Activated T-helper 1 cell treated with anti-CD3 and anti-CD28 coated beads, Interleukin-12 subunit alpha, Interleukin-12 subunit beta, Interleukin-2, Interleukin-4 antibody, amounts not matched to agents 30 ng/mL and 10 ng/mL and 1 ng/mL, durations not matched to agents 14 hours and 24 hours and 36 hours (primary cell): ENCODE data around the gene OR1M1. TPM values are rescaled to one million over a fixed set of nuclear protein-coding genes. Genes with fewer than 3 reads are reported as not detected.
"Not testable (repeated sequence)": the region's sequence is repeated elsewhere in the genome, so short reads cannot be mapped to it uniquely, and the experiment has no call there.

Experiments used
- DNase-seq: peaks from one replicate; pipeline ENCODE4 v3.0.0; 2021; ENCODE audit warnings: low spot score
- H3K27ac Mint-ChIP-seq: one replicate; pipeline ENCODE4 v1.8.0; 2021; ENCODE audit warnings: mild to moderate bottlenecking, mixed read lengths
- H3K27me3 Mint-ChIP-seq: one replicate; pipeline ENCODE4 v1.8.0; 2022; ENCODE audit warnings: mild to moderate bottlenecking, moderate library complexity, mixed read lengths; ENCODE audit not compliant: insufficient read depth
- H3K36me3 Mint-ChIP-seq: one replicate; pipeline ENCODE4 v1.8.0; 2021; ENCODE audit warnings: low read depth, mixed read lengths
- H3K4me1 Mint-ChIP-seq: one replicate; pipeline ENCODE4 v1.8.0; 2021; ENCODE audit warnings: low read depth, mixed read lengths
- H3K4me3 Mint-ChIP-seq: one replicate; pipeline ENCODE4 v1.8.0; 2021; ENCODE audit warnings: mild to moderate bottlenecking, moderate library complexity, mixed read lengths
- H3K9me3 Mint-ChIP-seq: one replicate; pipeline ENCODE4 v1.8.0; 2021; ENCODE audit warnings: mixed read lengths
- intact Hi-C: fragments of 100-400 bp; cut with micrococcal nuclease; formaldehyde crosslinking; loops from one replicate; pipeline ENCODE4 v1.15.1; 2024
- total RNA-seq: library from RNA; stranded (reverse); gene quantifications from 2 replicates; pipeline ENCODE4 v1.2.3, GENCODE V29; 2022

The OR1M1 gene
- total RNA-seq, 1 donor from 2014 or later: not detected

GRCh38 chr19:9057505-9058258 lies 29.2 kb upstream of the OR1M1 start:
- H3K4me3 Mint-ChIP-seq: no peak overlapping the region
- peaks cover 1% of the 10 kb centered on the region for H3K27me3 Mint-ChIP-seq
- H3K4me1 Mint-ChIP-seq: no peaks in the 10 kb centered on the region
- no peak overlapping the region for H3K27ac Mint-ChIP-seq
- no peaks in the 10 kb centered on the region for H3K36me3 Mint-ChIP-seq
- no peak for DNase-seq
- intact Hi-C loops: no loop called here
- H3K9me3 Mint-ChIP-seq: no peaks in the 10 kb centered on the region

GRCh38 chr19:9058905-9059667 lies 27.8 kb upstream of the OR1M1 start:
- intact Hi-C loops: no loop called here
- H3K4me3 Mint-ChIP-seq: no peak overlapping the region
- no peak overlapping the region for H3K27ac Mint-ChIP-seq
- peaks cover 1% of the 10 kb centered on the region for H3K27me3 Mint-ChIP-seq
- H3K4me1 Mint-ChIP-seq: no peaks in the 10 kb centered on the region
- no peaks in the 10 kb centered on the region for H3K9me3 Mint-ChIP-seq
- no peaks in the 10 kb centered on the region for H3K36me3 Mint-ChIP-seq
- no peak for DNase-seq

GRCh38 chr19:9060564-9061340 lies 26.1 kb upstream of the OR1M1 start:
- H3K36me3 Mint-ChIP-seq: no peaks in the 10 kb centered on the region
- no peaks in the 10 kb centered on the region for H3K27me3 Mint-ChIP-seq
- no peak overlapping the region for H3K27ac Mint-ChIP-seq
- H3K4me3 Mint-ChIP-seq: no peak overlapping the region
- no peaks in the 10 kb centered on the region for H3K4me1 Mint-ChIP-seq
- no peak for DNase-seq
- intact Hi-C loops: no loop called here
- no peaks in the 10 kb centered on the region for H3K9me3 Mint-ChIP-seq

GRCh38 chr19:9061879-9062278 lies 25.0 kb upstream of the OR1M1 start:
- intact Hi-C loops: no loop called here
- DNase-seq: no peak
- Mint-ChIP-seq H3K4me3 (no peak overlapping the region), H3K27me3 (no peaks in the 10 kb centered on the region), H3K36me3 (no peaks in the 10 kb centered on the region), H3K4me1 (no peaks in the 10 kb centered on the region), H3K9me3 (no peaks in the 10 kb centered on the region), H3K27ac (no peak overlapping the region)

GRCh38 chr19:9065457-9066014 lies 21.3 kb upstream of the OR1M1 start:
- H3K4me1 Mint-ChIP-seq: no peaks in the 10 kb centered on the region
- H3K27me3 Mint-ChIP-seq: no peaks in the 10 kb centered on the region
- intact Hi-C loops: no loop called here
- DNase-seq: no peak
- H3K27ac Mint-ChIP-seq: no peak overlapping the region
- no peak overlapping the region for H3K4me3 Mint-ChIP-seq
- no peaks in the 10 kb centered on the region for H3K9me3 Mint-ChIP-seq
- no peaks in the 10 kb centered on the region for H3K36me3 Mint-ChIP-seq

GRCh38 chr19:9070066-9070465 lies 16.8 kb upstream of the OR1M1 start:
- Mint-ChIP-seq H3K9me3 (no peaks in the 10 kb centered on the region), H3K36me3 (no peaks in the 10 kb centered on the region), H3K27ac (no peak overlapping the region), H3K4me1 (no peaks in the 10 kb centered on the region), H3K4me3 (no peak overlapping the region), H3K27me3 (no peaks in the 10 kb centered on the region)
- DNase-seq: no peak
- intact Hi-C loops: no loop called here

GRCh38 chr19:9071720-9072119 lies 15.1 kb upstream of the OR1M1 start:
- intact Hi-C loops, DNase-seq: not testable (repeated sequence)

GRCh38 chr19:9073806-9074205 lies 13.1 kb upstream of the OR1M1 start:
- H3K4me3 Mint-ChIP-seq: no peak overlapping the region
- no peaks in the 10 kb centered on the region for H3K27me3 Mint-ChIP-seq
- no peaks in the 10 kb centered on the region for H3K9me3 Mint-ChIP-seq
- intact Hi-C loops: no loop called here
- H3K4me1 Mint-ChIP-seq: no peaks in the 10 kb centered on the region
- H3K27ac Mint-ChIP-seq: no peak overlapping the region
- DNase-seq: no peak
- no peaks in the 10 kb centered on the region for H3K36me3 Mint-ChIP-seq

More at GRCh38 chr19:9071720-9072119, 15.1 kb upstream of the OR1M1 start:
- not testable (repeated sequence) for H3K9me3 Mint-ChIP-seq, H3K27ac Mint-ChIP-seq, H3K36me3 Mint-ChIP-seq, H3K4me1 Mint-ChIP-seq, H3K27me3 Mint-ChIP-seq, H3K4me3 Mint-ChIP-seq

- Mint-ChIP-seq H3K36me3 (no peaks in the 10 kb centered on the region), H3K4me3 (no peak overlapping the region), H3K4me1 (no peaks in the 10 kb centered on the region), H3K9me3 (no peaks in the 10 kb centered on the region), H3K27me3 (no peaks in the 10 kb centered on the region), H3K27ac (no peak overlapping the region)
- intact Hi-C loops: no loop called here
- no peak for DNase-seq
Observed at GRCh38 chr19:9075064-9075949, 11.6 kb upstream of the OR1M1 start.

- Mint-ChIP-seq H3K4me3 (no peak overlapping the region), H3K9me3 (no peaks in the 10 kb centered on the region), H3K27me3 (no peaks in the 10 kb centered on the region), H3K4me1 (no peaks in the 10 kb centered on the region), H3K36me3 (no peaks in the 10 kb centered on the region), H3K27ac (no peak overlapping the region)
- no peak for DNase-seq
- intact Hi-C loops: no loop called here
Observed at GRCh38 chr19:9076901-9077300, 10.0 kb upstream of the OR1M1 start.

GRCh38 chr19:9078651-9079050 lies 8.2 kb upstream of the OR1M1 start:
- Mint-ChIP-seq H3K36me3 (no peaks in the 10 kb centered on the region), H3K4me1 (no peaks in the 10 kb centered on the region), H3K27me3 (no peaks in the 10 kb centered on the region), H3K9me3 (no peaks in the 10 kb centered on the region), H3K4me3 (no peak overlapping the region), H3K27ac (no peak overlapping the region)
- intact Hi-C loops: no loop called here
- no peak for DNase-seq

GRCh38 chr19:9107375-9107774 lies 20.5 kb downstream of the OR1M1 start, which contains the start of gene OR7G2:
TSS of gene OR7G2 (minus strand) at chr19:9107475. CDS start at chr19:9103243, 4,232 bp downstream.
- Mint-ChIP-seq H3K27me3 (no peaks in the 10 kb centered on the region), H3K4me1 (no peaks in the 10 kb centered on the region), H3K27ac (no peak within 1 kb of the TSS), H3K36me3 (no peaks in the 10 kb centered on the region), H3K4me3 (no peak within 1 kb of the TSS), H3K9me3 (no peaks in the 10 kb centered on the region)
- intact Hi-C loops: no loop called here
- DNase-seq: no peak
